A673 (cell line): ENCODE results near the gene GM2A. TPM values are rescaled to one million over a fixed set of nuclear protein-coding genes. Genes with fewer than 3 reads are reported as not detected.

Experiments
- BruUV-seq: library from RNA; stranded (reverse); fragments of 400-500 nt; replicated peaks from 2 replicates; lab custom pipeline; 2021; lab: Mats Ljungman, UMichigan
- CTCF ChIA-PET: fragments of 300-600 bp; sonication (Branson Sonifier 250); formaldehyde crosslinking; loops from one replicate; lab custom pipeline; 2022; ENCODE audit warnings: antibody characterized with exemption; lab: Charles Lee
- POLR2A ChIA-PET: fragments of 300-600 bp; sonication (Branson Sonifier 250); formaldehyde crosslinking; loops from one replicate; lab custom pipeline; 2022; ENCODE audit warnings: antibody characterized with exemption; ENCODE audit not compliant: low non-redundant PET; lab: Charles Lee
- DNase-seq: peaks from one replicate; pipeline ENCODE4 v3.0.0-alpha.2; 2015; ENCODE audit warnings: low spot score
- H3K27ac ChIP-seq: fragments of 200-600 bp; sonication (generic); 2 replicates; pipeline ENCODE4 v1.5.1; 2016; ENCODE audit warnings: mixed run types, low read depth, mild to moderate bottlenecking, mixed read lengths, antibody characterized with exemption, low read length; ENCODE audit not compliant: poor library complexity, severe bottlenecking
- H3K27me3 ChIP-seq: fragments of 200-600 bp; sonication (generic); replicated peaks from 2 replicates; pipeline ENCODE4 v1.6.1; 2017; ENCODE audit warnings: mixed run types, low read depth, mild to moderate bottlenecking, mixed read lengths, antibody characterized with exemption, low read length; ENCODE audit not compliant: insufficient read depth, poor library complexity
- H3K36me3 ChIP-seq: fragments of 200-600 bp; sonication (generic); 2 replicates; pipeline ENCODE4 v1.6.1; 2016; ENCODE audit warnings: mixed run types, mild to moderate bottlenecking, mixed read lengths, antibody characterized with exemption, low read length; ENCODE audit not compliant: insufficient read depth, poor library complexity, severe bottlenecking
- H3K4me1 ChIP-seq: fragments of 200-600 bp; sonication (generic); 2 replicates; pipeline ENCODE4 v1.6.1; 2017; ENCODE audit warnings: mixed run types, mild to moderate bottlenecking, mixed read lengths, antibody characterized with exemption, low read length; ENCODE audit not compliant: insufficient read depth, poor library complexity, severe bottlenecking
- H3K4me3 ChIP-seq: fragments of 200-600 bp; sonication (generic); 2 replicates; pipeline ENCODE4 v1.5.1; 2016; ENCODE audit warnings: low read depth, mixed run types, mild to moderate bottlenecking, mixed read lengths, low read length; ENCODE audit not compliant: poor library complexity, severe bottlenecking
- H3K9me3 ChIP-seq: fragments of 200-600 bp; sonication (generic); 2 replicates; pipeline ENCODE4 v1.6.1; 2016; ENCODE audit warnings: mixed run types, low read depth, mild to moderate bottlenecking, mixed read lengths, antibody characterized with exemption, low read length; ENCODE audit not compliant: poor library complexity, severe bottlenecking
- EZH2 ChIP-seq: fragments of 200-600 bp; sonication (generic); IDR thresholded peaks from 2 replicates; pipeline ENCODE4 v1.6.1; 2017; ENCODE audit warnings: borderline replicate concordance, low read depth, mild to moderate bottlenecking, mixed read lengths, antibody characterized with exemption, low read length; ENCODE audit not compliant: poor library complexity, severe bottlenecking
- intact Hi-C: fragments of 100-400 bp; cut with micrococcal nuclease; formaldehyde crosslinking; loops from one replicate; pipeline ENCODE4 v1.10.0; 2022; ENCODE audit not compliant: unreplicated experiment
- total RNA-seq: library from RNA; stranded (reverse); gene quantifications from 2 replicates; pipeline ENCODE4 v1.2.3, GENCODE V29; 2021
- TF ChIP-seq, protein P1 (sequence below): fragments of 300-800, 200-600 bp; sonication (generic); conservative IDR thresholded peaks from 2 replicates; pipeline ENCODE4 v1.5.1; 2017; ENCODE audit warnings: low read depth, mild to moderate bottlenecking, antibody characterized with exemption, low read length, moderate library complexity, mixed read lengths

Gene GM2A
- total RNA-seq, 1 experiment from 2014 or later: 3.5 TPM

DNA sequence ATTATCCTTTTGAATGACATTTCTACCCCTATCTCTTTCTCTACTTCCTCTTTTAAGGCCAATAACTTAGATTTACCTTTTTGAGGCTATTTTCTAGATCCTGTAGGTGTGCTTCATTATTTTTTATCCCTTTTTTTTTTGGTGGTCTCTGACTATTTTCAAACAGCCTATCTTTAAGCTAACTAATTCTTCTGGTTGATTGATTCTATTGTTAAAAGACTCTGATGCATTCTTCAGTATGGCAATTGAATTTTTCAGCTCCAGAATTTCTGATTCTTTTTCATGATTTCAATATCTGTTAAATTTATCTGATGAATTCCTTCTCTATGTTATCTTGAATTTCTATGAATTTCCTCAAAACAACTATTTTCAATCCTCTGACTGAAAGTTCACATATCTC lies 57.9 kb downstream of the GM2A start:
- H3K4me1 ChIP-seq: no peaks in the 10 kb centered on the region
- peaks cover 4% of the 10 kb centered on the region for H3K27me3 ChIP-seq
- H3K4me3 ChIP-seq: no peak overlapping the region
- TF ChIP-seq EZH2: no peak
- TF ChIP-seq, protein P1, sequence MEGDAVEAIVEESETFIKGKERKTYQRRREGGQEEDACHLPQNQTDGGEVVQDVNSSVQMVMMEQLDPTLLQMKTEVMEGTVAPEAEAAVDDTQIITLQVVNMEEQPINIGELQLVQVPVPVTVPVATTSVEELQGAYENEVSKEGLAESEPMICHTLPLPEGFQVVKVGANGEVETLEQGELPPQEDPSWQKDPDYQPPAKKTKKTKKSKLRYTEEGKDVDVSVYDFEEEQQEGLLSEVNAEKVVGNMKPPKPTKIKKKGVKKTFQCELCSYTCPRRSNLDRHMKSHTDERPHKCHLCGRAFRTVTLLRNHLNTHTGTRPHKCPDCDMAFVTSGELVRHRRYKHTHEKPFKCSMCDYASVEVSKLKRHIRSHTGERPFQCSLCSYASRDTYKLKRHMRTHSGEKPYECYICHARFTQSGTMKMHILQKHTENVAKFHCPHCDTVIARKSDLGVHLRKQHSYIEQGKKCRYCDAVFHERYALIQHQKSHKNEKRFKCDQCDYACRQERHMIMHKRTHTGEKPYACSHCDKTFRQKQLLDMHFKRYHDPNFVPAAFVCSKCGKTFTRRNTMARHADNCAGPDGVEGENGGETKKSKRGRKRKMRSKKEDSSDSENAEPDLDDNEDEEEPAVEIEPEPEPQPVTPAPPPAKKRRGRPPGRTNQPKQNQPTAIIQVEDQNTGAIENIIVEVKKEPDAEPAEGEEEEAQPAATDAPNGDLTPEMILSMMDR: no peak
- BruUV-seq: no TSS peak
- no peaks in the 10 kb centered on the region for H3K9me3 ChIP-seq
- CTCF ChIA-PET: no interaction called here
- H3K27ac ChIP-seq: no peak overlapping the region
- DNase-seq: no peak
- H3K36me3 ChIP-seq: no peaks in the 10 kb centered on the region
- intact Hi-C loops: loop anchor here (10.0 kb wide), 1 partner anchor 344 kb away; no protein-coding TSS in a partner anchor
- POLR2A ChIA-PET: no interaction called here

DNA sequence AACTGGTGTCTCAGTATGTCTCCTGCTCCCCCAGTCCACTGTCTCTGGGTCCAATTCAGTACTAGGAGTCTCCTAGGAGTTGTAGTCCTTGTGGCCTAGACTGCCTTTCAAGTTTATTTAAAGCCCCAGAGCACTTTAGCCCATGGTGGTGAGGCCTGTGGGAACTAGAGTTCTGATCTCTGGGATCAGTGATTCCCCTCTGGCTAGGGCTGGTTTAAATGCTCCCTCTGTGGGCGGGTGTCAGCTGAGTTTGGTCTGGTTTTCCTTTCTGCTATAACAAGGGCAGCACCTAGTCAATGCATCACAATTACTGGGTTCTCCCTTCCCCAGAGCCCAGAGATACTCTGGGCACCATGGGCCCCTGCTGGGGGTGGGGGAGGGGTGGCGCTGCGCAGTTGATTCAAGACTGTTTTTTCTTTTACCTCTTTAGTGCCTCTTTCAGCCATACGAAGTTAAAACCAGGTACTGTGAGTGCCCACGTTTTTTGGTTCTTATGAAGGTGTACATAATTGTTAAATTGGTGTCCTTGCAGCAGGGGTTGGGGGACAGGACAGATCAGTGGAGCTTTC lies 59.9 kb downstream of the GM2A start:
- Histone ChIP-seq H3K9me3 (no peaks in the 10 kb centered on the region), H3K4me3 (no peak overlapping the region), H3K4me1 (no peaks in the 10 kb centered on the region), H3K36me3 (no peaks in the 10 kb centered on the region), H3K27me3 (peaks cover 2% of the 10 kb centered on the region), H3K27ac (no peak overlapping the region)
- intact Hi-C loops: loop anchor here (10.0 kb wide), 1 partner anchor 342 kb away; no protein-coding TSS in a partner anchor
- POLR2A ChIA-PET: no interaction called here
- CTCF ChIA-PET: no interaction called here
- BruUV-seq: no TSS peak
- no peak for TF ChIP-seq EZH2
- TF ChIP-seq, protein P1: no peak
- DNase-seq: no peak

DNA sequence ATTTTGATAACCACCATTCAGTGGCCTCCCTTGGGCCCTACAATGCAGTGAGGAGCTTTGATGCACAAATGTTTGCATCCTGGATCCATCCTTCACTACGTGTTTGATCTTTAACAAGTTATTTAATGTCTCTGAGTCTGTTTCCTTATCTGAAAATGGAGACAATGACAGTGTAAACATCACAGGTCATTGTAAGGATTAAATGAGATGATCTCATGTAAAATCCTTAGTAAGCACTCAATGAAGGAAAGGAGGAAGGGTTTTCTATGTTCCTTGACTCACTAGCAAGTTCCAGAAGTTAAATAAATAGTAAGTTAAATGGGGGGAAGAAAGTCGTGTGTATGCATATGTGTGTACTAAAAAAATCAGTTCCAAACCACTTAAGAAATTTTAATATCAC lies 60.4 kb downstream of the GM2A start:
- intact Hi-C loops: loop anchor here (10.0 kb wide), 1 partner anchor 341 kb away; no protein-coding TSS in a partner anchor
- CTCF ChIA-PET: no interaction called here
- Histone ChIP-seq H3K4me1 (no peaks in the 10 kb centered on the region), H3K36me3 (no peaks in the 10 kb centered on the region), H3K4me3 (no peak overlapping the region), H3K27me3 (no peaks in the 10 kb centered on the region), H3K27ac (no peak overlapping the region), H3K9me3 (no peaks in the 10 kb centered on the region)
- POLR2A ChIA-PET: no interaction called here
- no peak for TF ChIP-seq EZH2
- TF ChIP-seq, protein P1: no peak
- DNase-seq: no peak
- no TSS peak for BruUV-seq
